B cell (primary cell): ENCODE data around the gene ABI2. TPM values are rescaled to one million over a fixed set of nuclear protein-coding genes. Genes with fewer than 3 reads are reported as not detected.

Experiments used
- ATAC-seq: fragments of 200-7000 bp; cut with Tn5 transposase; one replicate; pipeline ENCODE4 v1.10.0; 2021; ENCODE audit warnings: low read depth, mild to moderate bottlenecking, moderate number of reproducible peaks, moderate library complexity
- CTCF ChIA-PET: fragments of 350-600 bp; sonication (Branson Sonifier 250); formaldehyde crosslinking; loops from one replicate; lab custom pipeline; 2021; ENCODE audit warnings: antibody characterized with exemption, inconsistent platforms; lab: Charles Lee
- POLR2A ChIA-PET: fragments of 350-600 bp; sonication (Branson Sonifier 250); formaldehyde crosslinking; loops from one replicate; lab custom pipeline; 2021; ENCODE audit warnings: antibody characterized with exemption; lab: Charles Lee
- DNase-seq: peaks from one replicate; pipeline ENCODE4 v3.0.0; 2013
- H2AFZ ChIP-seq: 2 replicates; pipeline ENCODE4 v1.6.1; 2012; ENCODE audit warnings: mild to moderate bottlenecking, low read depth, low read length; ENCODE audit not compliant: insufficient read depth, poor library complexity, severe bottlenecking
- H3K27ac ChIP-seq, 2 donors: 1 replicate in 1 of 2; 2 replicates in 1 of 2; pipeline ENCODE4 v1.5.1; 2012 to 2013; ENCODE audit warnings: low read length in 2 of 2, mild to moderate bottlenecking in 2 of 2, moderate library complexity in 1 of 2
- H3K27me3 ChIP-seq, 4 experiments: fragments of 200-600 bp in 1 of 4; sonication (generic) in 1 of 4; replicated peaks in 1 of 4; 1 replicate in 2 of 4; 2 replicates in 2 of 4; pipeline versions ENCODE4 v1.6.1 to v1.7.0; 2013 to 2016; ENCODE audit warnings: low read length in 3 of 4, mild to moderate bottlenecking in 2 of 4, mixed read lengths in 1 of 4, moderate library complexity in 1 of 4; ENCODE audit not compliant: insufficient read depth in 4 of 4, control insufficient read depth in 3 of 4; ENCODE audit errors: control extremely low read depth in 1 of 4
- H3K36me3 ChIP-seq, 2 experiments: replicated peaks in 1 of 2; 1 replicate in 1 of 2; 2 replicates in 1 of 2; pipeline versions ENCODE4 v1.6.1 to v1.7.1; 2013; ENCODE audit warnings: low read length in 1 of 2; ENCODE audit not compliant: insufficient read depth in 2 of 2, control insufficient read depth in 1 of 2; ENCODE audit errors: control extremely low read depth in 1 of 2, extremely low read depth in 1 of 2
- H3K4me1 ChIP-seq, 2 donors: fragments of 200-600 bp in 1 of 2; sonication (generic) in 1 of 2; 1 replicate in 1 of 2; 2 replicates in 1 of 2; pipeline versions ENCODE4 v1.5.1 to v1.6.1; 2013 to 2017; ENCODE audit warnings: low read length in 2 of 2; ENCODE audit not compliant: control insufficient read depth in 2 of 2, insufficient read depth in 2 of 2
- H3K4me2 ChIP-seq: replicated peaks from 2 replicates; pipeline ENCODE3; 2012; ENCODE audit warnings: mild to moderate bottlenecking, low read depth, low read length; ENCODE audit not compliant: poor library complexity, severe bottlenecking
- H3K4me3 ChIP-seq, 5 experiments: fragments of 200-600 bp in 1 of 5; sonication (generic) in 1 of 5; 1 replicate in 3 of 5; 2 replicates in 2 of 5; pipeline versions ENCODE4 v1.5.1 to v1.7.0; 2011 to 2016; ENCODE audit warnings: low read length in 4 of 5, mild to moderate bottlenecking in 4 of 5, low read depth in 2 of 5, control low read depth in 1 of 5, moderate library complexity in 1 of 5; ENCODE audit not compliant: insufficient read depth in 1 of 5; ENCODE audit errors: control extremely low read depth in 1 of 5, extremely low read depth in 1 of 5
- H3K79me2 ChIP-seq: fragments of 200-600 bp; sonication (generic); one replicate; pipeline ENCODE4 v1.6.0; 2016; ENCODE audit warnings: low read length; ENCODE audit not compliant: control insufficient read depth, insufficient read depth
- H3K9ac ChIP-seq: fragments of 200-600 bp; sonication (generic); 2 replicates; pipeline ENCODE4 v1.6.1; 2017; ENCODE audit warnings: mild to moderate bottlenecking, low read length, moderate library complexity
- H3K9me3 ChIP-seq, 3 donors: one replicate each; pipeline versions ENCODE4 v1.6.1 to v1.7.1; 2013; ENCODE audit warnings: low read length in 2 of 3; ENCODE audit not compliant: control insufficient read depth in 2 of 3, insufficient read depth in 1 of 3; ENCODE audit errors: control extremely low read depth in 1 of 3
- H4K20me1 ChIP-seq: 2 replicates; pipeline ENCODE4 v1.6.0; 2012; ENCODE audit warnings: mild to moderate bottlenecking, low read length; ENCODE audit not compliant: insufficient read depth, control insufficient read depth, poor library complexity, severe bottlenecking
- H3K27ac Mint-ChIP-seq: one replicate; pipeline ENCODE4 v1.8.0; 2021; ENCODE audit warnings: mixed read lengths
- H3K27me3 Mint-ChIP-seq: one replicate; pipeline ENCODE4 v1.8.0; 2021; ENCODE audit warnings: mixed read lengths
- H3K4me1 Mint-ChIP-seq: one replicate; pipeline ENCODE4 v1.8.0; 2021; ENCODE audit warnings: mixed read lengths
- H3K4me3 Mint-ChIP-seq: one replicate; pipeline ENCODE4 v1.8.0; 2021; ENCODE audit warnings: mixed read lengths
- H3K9me3 Mint-ChIP-seq: one replicate; pipeline ENCODE4 v1.8.0; 2022; ENCODE audit warnings: mixed read lengths; ENCODE audit not compliant: insufficient read depth
- CTCF ChIP-seq: fragments of 200-600 bp; IDR thresholded peaks from one replicate; pipeline ENCODE4 v1.8.0; 2022; ENCODE audit warnings: antibody characterized with exemption, mild to moderate bottlenecking
- EZH2 ChIP-seq: IDR thresholded peaks from 2 replicates; pipeline ENCODE4 v1.6.1; 2012; ENCODE audit warnings: borderline replicate concordance, low read depth, mild to moderate bottlenecking, moderate library complexity, low read length; ENCODE audit not compliant: insufficient read depth, poor library complexity, severe bottlenecking
- WGBS: methylation state at CpG from one replicate; pipeline ENCODE4 v1.1.5; 2013; ENCODE audit warnings: missing lambda C conversion rate; ENCODE audit not compliant: insufficient coverage; 5-methylcytosine and 5-hydroxymethylcytosine counted together
- intact Hi-C: fragments of 100-400 bp; cut with micrococcal nuclease; formaldehyde crosslinking; loops from one replicate; pipeline ENCODE4 v1.10.0; 2022
- polyA minus RNA-seq: library from RNA; depleted of rRNA, polyadenylated mRNA; stranded (reverse); fragments of >200 nt; gene quantifications from 2 replicates; pipeline ENCODE4 v1.2.3, GENCODE V29; 2012
- polyA plus RNA-seq: library from polyadenylated mRNA; depleted of rRNA; stranded (reverse); fragments of >200 nt; gene quantifications from 2 replicates; pipeline ENCODE4 v1.2.3, GENCODE V29; 2012
- total RNA-seq, 2 donors: library from RNA; stranded (reverse); fragments of 120-200 nt in 1 of 2; gene quantifications; 1 replicate in 1 of 2; 2 replicates in 1 of 2; pipeline versions ENCODE4 v1.2.3 to v1.2.4, GENCODE V29; 2013 to 2022

Gene ABI2
- total RNA-seq (32.7 and 35.7 TPM in 2 replicates), polyA plus RNA-seq (6.8 and 9.0 TPM in 2 replicates), polyA minus RNA-seq (7.6 and 11.8 TPM in 2 replicates)
- 5.6 TPM for total RNA-seq (2013)

- peak within 1 kb of the TSS; percentile 95 for H3K9ac ChIP-seq
- CTCF ChIA-PET: interaction anchor here (0.6 to 0.9 kb wide), 3 partner anchors 10 to 417 kb away, joined by 3 to 4 read pairs (median 3); partner anchors contain the start of gene WDR12
- DNase-seq (peak; percentile 63), ATAC-seq (peak; percentile 69)
- H3K27ac ChIP-seq: peak within 1 kb of the TSS in 1 of 2 donors; percentile 63
- Mint-ChIP-seq H3K27ac (peak within 1 kb of the TSS; percentile 90), H3K4me3 (peak within 1 kb of the TSS; percentile 91), H3K27me3 (no peaks in the 10 kb centered on the region), H3K4me1 (peaks cover 23% of the 10 kb centered on the region), H3K9me3 (no peaks in the 10 kb centered on the region)
- TF ChIP-seq CTCF: no peak
- TF ChIP-seq EZH2: no peak
- intact Hi-C loops: loop anchor here (2.0 to 10.0 kb wide), 2 partner anchors 89 to 313 kb away; partner anchors contain the start of genes CYP20A1 and NBEAL1
- H3K4me1 ChIP-seq: peaks cover 8 to 14% of the 10 kb centered on the region in 2 donors
- H3K9me3 ChIP-seq: no peaks in the 10 kb centered on the region
- H3K27me3 ChIP-seq: no peaks in the 10 kb centered on the region
- no peaks in the 10 kb centered on the region for H4K20me1 ChIP-seq
- H3K4me2 ChIP-seq: peak within 1 kb of the TSS; percentile 89
- POLR2A ChIA-PET: interaction anchor here (1.4 kb wide), 1 partner anchor 89 kb away, joined by 3 read pairs; the partner anchor contains the start of gene CYP20A1
- peaks cover 25% of the 10 kb centered on the region for H3K79me2 ChIP-seq
- WGBS: 1% methylated on average over 95 of the region's 98 CpGs
- peak within 1 kb of the TSS; percentile 87 for H2AFZ ChIP-seq
- no peaks in the 10 kb centered on the region for H3K36me3 ChIP-seq
- H3K4me3 ChIP-seq: peak within 1 kb of the TSS; percentile 70 to 84 (median 78)
Measured at GRCh38 chr2:203327901-203328759, at the start of gene ABI2. TSS of gene ABI2 (plus strand) at chr2:203328394. CDS start at chr2:203328515, 121 bp downstream.

- ChIA-PET POLR2A (no interaction called here), CTCF (no interaction called here)
- H3K9me3 Mint-ChIP-seq: no peaks in the 10 kb centered on the region
- no peaks in the 10 kb centered on the region for H3K79me2 ChIP-seq
- H3K4me3 ChIP-seq: no peak overlapping the region
- H3K27me3 ChIP-seq: no peaks in the 10 kb centered on the region
- H3K27me3 Mint-ChIP-seq: no peaks in the 10 kb centered on the region
- H3K4me3 Mint-ChIP-seq: no peak overlapping the region
- H3K27ac Mint-ChIP-seq: no peak overlapping the region
- DNase-seq (no peak), ATAC-seq (no peak)
- H3K27ac ChIP-seq: no peak overlapping the region
- H3K4me1 Mint-ChIP-seq: no peaks in the 10 kb centered on the region
- intact Hi-C loops: no loop called here
- H2AFZ ChIP-seq: no peak overlapping the region
- H3K4me2 ChIP-seq: no peak overlapping the region
- H4K20me1 ChIP-seq: no peaks in the 10 kb centered on the region
- no peaks in the 10 kb centered on the region for H3K9me3 ChIP-seq
- no peaks in the 10 kb centered on the region for H3K4me1 ChIP-seq
- no peak overlapping the region for H3K9ac ChIP-seq
- no peak for TF ChIP-seq CTCF
- H3K36me3 ChIP-seq: peaks cover 15 to 60% of the 10 kb centered on the region in 2 experiments
Measured at GRCh38 chr2:203279288-203279687, 48.9 kb upstream of the ABI2 start.
